ENCODE measurements around the gene ATXN7L2. TPM values are rescaled to one million over a fixed set of nuclear protein-coding genes. Genes with fewer than 3 reads are reported as not detected.

The ATXN7L2 gene
- total and polyA plus RNA-seq, 9 donors, result 0.98 to 8.8 (median 6.5) TPM

GRCh38 chr1:109538827-109539555 is 55.3 kb downstream of the ATXN7L2 start:
- Histone ChIP-seq H3K27ac (no peak overlapping the region), H3K36me3 (no peaks in the 10 kb centered on the region), H3K4me1 (ENCODE audit: insufficient read depth) (peaks cover 4% of the 10 kb centered on the region), H3K4me3 (no peak overlapping the region), H3K27me3 (no peaks in the 10 kb centered on the region), H3K9me3 (no peaks in the 10 kb centered on the region)
- WGBS, 3 donors, result 85 to 95% (median 90%) methylated on average over 9 of the region's 9 CpGs
- TF ChIP-seq, protein P1, sequence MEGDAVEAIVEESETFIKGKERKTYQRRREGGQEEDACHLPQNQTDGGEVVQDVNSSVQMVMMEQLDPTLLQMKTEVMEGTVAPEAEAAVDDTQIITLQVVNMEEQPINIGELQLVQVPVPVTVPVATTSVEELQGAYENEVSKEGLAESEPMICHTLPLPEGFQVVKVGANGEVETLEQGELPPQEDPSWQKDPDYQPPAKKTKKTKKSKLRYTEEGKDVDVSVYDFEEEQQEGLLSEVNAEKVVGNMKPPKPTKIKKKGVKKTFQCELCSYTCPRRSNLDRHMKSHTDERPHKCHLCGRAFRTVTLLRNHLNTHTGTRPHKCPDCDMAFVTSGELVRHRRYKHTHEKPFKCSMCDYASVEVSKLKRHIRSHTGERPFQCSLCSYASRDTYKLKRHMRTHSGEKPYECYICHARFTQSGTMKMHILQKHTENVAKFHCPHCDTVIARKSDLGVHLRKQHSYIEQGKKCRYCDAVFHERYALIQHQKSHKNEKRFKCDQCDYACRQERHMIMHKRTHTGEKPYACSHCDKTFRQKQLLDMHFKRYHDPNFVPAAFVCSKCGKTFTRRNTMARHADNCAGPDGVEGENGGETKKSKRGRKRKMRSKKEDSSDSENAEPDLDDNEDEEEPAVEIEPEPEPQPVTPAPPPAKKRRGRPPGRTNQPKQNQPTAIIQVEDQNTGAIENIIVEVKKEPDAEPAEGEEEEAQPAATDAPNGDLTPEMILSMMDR (IDR thresholded peaks at IDR 0.05), result no peak
- TF ChIP-seq POLR2A (IDR thresholded peaks at IDR 0.05) (no peak), EP300 (IDR thresholded peaks at IDR 0.05) (no peak)
- intact Hi-C loops (cut with DNase I), result loop anchor here in 3 of 4 donors (5.0 to 10.0 kb wide), 3 partner anchors 114 to 1433 kb away; partner anchors contain the start of gene PSMA5 (in 2 of the 3)
- DNase-seq, result no peak

DNA sequence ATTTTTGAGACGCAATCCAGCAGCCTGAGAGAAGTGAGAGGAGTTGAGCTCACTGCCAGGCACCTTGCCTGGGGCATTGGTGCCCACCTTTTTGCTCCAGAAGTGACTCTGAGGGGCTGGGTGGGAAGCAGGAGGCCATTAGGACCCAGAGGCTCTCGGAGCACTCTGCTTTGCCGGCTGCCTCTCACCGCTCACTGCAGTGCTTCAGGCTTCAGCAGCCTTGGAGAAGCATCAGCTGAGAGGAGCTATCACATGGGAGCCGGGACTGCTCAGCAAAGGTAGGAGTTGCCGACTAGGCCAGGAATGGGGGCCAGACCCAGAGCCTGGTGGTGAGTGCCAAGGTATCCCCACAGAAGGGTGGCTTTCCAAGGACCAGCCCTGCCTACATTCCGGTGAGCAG is 56.0 kb downstream of the ATXN7L2 start, which contains the start of gene GPR61:
GPR61 (plus strand) TSS at position 197 of the 400 bp plus-strand sequence. CDS start 3,151 bp downstream, outside the sequence.
- 33 to 41% (median 36%) methylated on average over 7 of the region's 7 CpGs for WGBS, 3 donors
- no peaks in the 10 kb centered on the region for H3K36me3 ChIP-seq
- no peak for DNase-seq
- no peaks in the 10 kb centered on the region for H3K9me3 ChIP-seq
- no peaks in the 10 kb centered on the region for H3K27me3 ChIP-seq
- H3K27ac ChIP-seq, result no peak within 1 kb of the TSS
- H3K4me1 ChIP-seq (ENCODE audit: insufficient read depth), result peaks cover 4% of the 10 kb centered on the region
- H3K4me3 ChIP-seq, result no peak within 1 kb of the TSS
- TF ChIP-seq POLR2A (IDR thresholded peaks at IDR 0.05), result no peak
- TF ChIP-seq EP300 (IDR thresholded peaks at IDR 0.05), result no peak
- TF ChIP-seq, protein P1 (IDR thresholded peaks at IDR 0.05), result no peak
- intact Hi-C loops (cut with DNase I), result loop anchor here (5.0 to 10.0 kb wide), 7 partner anchors 95 to 1433 kb away; partner anchors contain the start of genes AHCYL1 (in 2 of the 4) and PSMA5 (in 2 of the 4)

- intact Hi-C loops (cut with DNase I), result loop anchor here in 3 of 4 donors (5.0 to 10.0 kb wide), 4 partner anchors 94 to 444 kb away; partner anchors contain the start of gene AHCYL1 (in 2 of the 3)
- H3K36me3 ChIP-seq, result no peaks in the 10 kb centered on the region
- no peaks in the 10 kb centered on the region for H3K27me3 ChIP-seq
- H3K27ac ChIP-seq, result no peak overlapping the region
- H3K4me3 ChIP-seq, result no peak overlapping the region
- H3K4me1 ChIP-seq (ENCODE audit: insufficient read depth), result peaks cover 3% of the 10 kb centered on the region
- H3K9me3 ChIP-seq, result no peaks in the 10 kb centered on the region
- no peak for DNase-seq
- TF ChIP-seq EP300 (IDR thresholded peaks at IDR 0.05) (no peak), POLR2A (IDR thresholded peaks at IDR 0.05) (no peak)
- TF ChIP-seq, protein P1 (IDR thresholded peaks at IDR 0.05), result no peak
- 81 to 87% (median 86%) methylated on average over 3 of the region's 3 CpGs for WGBS, 3 donors
These were observed 57.4 kb downstream of the ATXN7L2 start for GRCh38 chr1:109541102-109541501.

Other genes starting within 250 kb of the ATXN7L2 start
- 10 to 100 TPM in 2 of 7 donors, 1 to 10 TPM in 5; 2.2 to 17.1 (median 6.6) TPM for gene CELSR2, start 234.4 kb upstream of the ATXN7L2 start, total RNA-seq
- 1 to 10 TPM in 1 of 2 donors, under 1 TPM in 1; 0.90 to 1.3 TPM for gene CELSR2, start 234.4 kb upstream of the ATXN7L2 start, polyA plus RNA-seq
- gene PSRC1, start 200.8 kb upstream of the ATXN7L2 start, total RNA-seq, result 1 to 10 TPM; 1.0 to 8.1 (median 4.5) TPM
- gene PSRC1, start 200.8 kb upstream of the ATXN7L2 start, polyA plus RNA-seq, result 1 to 10 TPM; 5.3 to 5.9 TPM
- gene MYBPHL, start 176.9 kb upstream of the ATXN7L2 start, total RNA-seq, result under 1 TPM in 1 of 7 donors, not detected in 6; 0.38 TPM
- gene MYBPHL, start 176.9 kb upstream of the ATXN7L2 start, polyA plus RNA-seq, result not detected
- 10 to 100 TPM in 4 of 7 donors, 1 to 10 TPM in 3; 4.3 to 37.0 (median 16.0) TPM for gene SORT1, start 86.0 kb upstream of the ATXN7L2 start, total RNA-seq
- 10 to 100 TPM in 1 of 2 donors, 1 to 10 TPM in 1; 7.9 to 32.2 TPM for gene SORT1, start 86.0 kb upstream of the ATXN7L2 start, polyA plus RNA-seq
- 10 to 100 TPM; 19.4 to 52.0 (median 42.2) TPM for gene PSMA5, start 57.5 kb upstream of the ATXN7L2 start, total RNA-seq
- 10 to 100 TPM; 37.7 to 38.1 TPM for gene PSMA5, start 57.5 kb upstream of the ATXN7L2 start, polyA plus RNA-seq
- gene SYPL2, start 17.4 kb upstream of the ATXN7L2 start, total RNA-seq, result 1 to 10 TPM in 6 of 7 donors, under 1 TPM in 1; 0.31 to 4.4 (median 2.4) TPM
- gene SYPL2, start 17.4 kb upstream of the ATXN7L2 start, polyA plus RNA-seq, result 1 to 10 TPM in 1 of 2 donors, under 1 TPM in 1; 0.81 to 5.1 TPM
- gene CYB561D1, start 10.2 kb downstream of the ATXN7L2 start, total RNA-seq, result 10 to 100 TPM in 2 of 7 donors, 1 to 10 TPM in 5; 3.8 to 11.7 (median 9.3) TPM
- gene CYB561D1, start 10.2 kb downstream of the ATXN7L2 start, polyA plus RNA-seq, result 10 to 100 TPM in 1 of 2 donors, 1 to 10 TPM in 1; 4.8 to 10.3 TPM
- gene AMIGO1, start 25.8 kb downstream of the ATXN7L2 start, total RNA-seq, result 10 to 100 TPM in 5 of 7 donors, 1 to 10 TPM in 2; 7.4 to 16.1 (median 10.8) TPM
- 10 to 100 TPM in 1 of 2 donors, 1 to 10 TPM in 1; 6.3 to 18.0 TPM for gene AMIGO1, start 25.8 kb downstream of the ATXN7L2 start, polyA plus RNA-seq
- not detected for gene GPR61, start 56.0 kb downstream of the ATXN7L2 start, total RNA-seq
- gene GPR61, start 56.0 kb downstream of the ATXN7L2 start, polyA plus RNA-seq, result under 1 TPM in 1 of 2 donors, not detected in 1; 0.25 TPM
- gene GNAI3, start 64.7 kb downstream of the ATXN7L2 start, total RNA-seq, result 1 to 10 TPM; 3.3 to 6.2 (median 4.8) TPM
- gene GNAI3, start 64.7 kb downstream of the ATXN7L2 start, polyA plus RNA-seq, result 1 to 10 TPM; 3.0 to 4.9 TPM
- gene GNAT2, start 135.7 kb downstream of the ATXN7L2 start, total RNA-seq, result not detected
- not detected for gene GNAT2, start 135.7 kb downstream of the ATXN7L2 start, polyA plus RNA-seq
- 10 to 100 TPM; 40.5 to 86.0 (median 64.8) TPM for gene AMPD2, start 135.9 kb downstream of the ATXN7L2 start, total RNA-seq
- 10 to 100 TPM; 19.4 to 25.7 TPM for gene AMPD2, start 135.9 kb downstream of the ATXN7L2 start, polyA plus RNA-seq
- 10 to 100 TPM; 23.0 to 91.8 (median 47.2) TPM for gene GSTM4, start 172.2 kb downstream of the ATXN7L2 start, total RNA-seq
- gene GSTM4, start 172.2 kb downstream of the ATXN7L2 start, polyA plus RNA-seq, result 100 to 1,000 TPM in 1 of 2 donors, 10 to 100 TPM in 1; 43.3 to 116 TPM
- 100 to 1,000 TPM; 101 to 318 (median 195) TPM for gene GSTM2, start 184.2 kb downstream of the ATXN7L2 start, total RNA-seq
- gene GSTM2, start 184.2 kb downstream of the ATXN7L2 start, polyA plus RNA-seq, result 100 to 1,000 TPM; 202 to 209 TPM
- 100 to 1,000 TPM in 2 of 7 donors, 10 to 100 TPM in 1, under 1 TPM in 1, not detected in 3; 0.32 to 482 (median 153) TPM for gene GSTM1, start 203.9 kb downstream of the ATXN7L2 start, total RNA-seq
- gene GSTM1, start 203.9 kb downstream of the ATXN7L2 start, polyA plus RNA-seq, result 100 to 1,000 TPM; 169 to 193 TPM
- 100 to 1,000 TPM in 3 of 7 donors, 10 to 100 TPM in 4; 18.8 to 183 (median 95.8) TPM for gene GSTM5, start 228.3 kb downstream of the ATXN7L2 start, total RNA-seq
- gene GSTM5, start 228.3 kb downstream of the ATXN7L2 start, polyA plus RNA-seq, result 100 to 1,000 TPM; 101 to 259 TPM